IMR-90 (cell line): ENCODE measurements around the gene DCUN1D5.

Source experiments
- BHLHE40 ChIP-seq: fragments of 150-350 bp; IDR thresholded peaks from 2 replicates; pipeline ENCODE4 v1.6.1; 2016; ENCODE audit warnings: mild to moderate bottlenecking, low read depth, low read length
- CEBPB ChIP-seq: IDR thresholded peaks from 2 replicates; pipeline ENCODE4 v1.6.1; 2012; ENCODE audit warnings: low read depth, low read length, improper control_type of control experiment
- CHD1 ChIP-seq: IDR thresholded peaks from 2 replicates; pipeline ENCODE4 v1.6.1; 2012; ENCODE audit warnings: low read depth, low read length, improper control_type of control experiment
- CTCF ChIP-seq: conservative IDR thresholded peaks from 2 replicates; pipeline ENCODE4 v1.5.1; 2012; ENCODE audit warnings: mild to moderate bottlenecking, low read depth, low read length, improper control_type of control experiment
- FOS ChIP-seq: fragments of 150-350 bp; IDR thresholded peaks from 2 replicates; pipeline ENCODE4 v1.6.1; 2016; ENCODE audit warnings: low read depth, low read length
- MAZ ChIP-seq: IDR thresholded peaks from 2 replicates; pipeline ENCODE4 v1.6.1; 2012; ENCODE audit warnings: low read depth, mild to moderate bottlenecking, low read length, improper control_type of control experiment, moderate library complexity, borderline replicate concordance
- MXI1 ChIP-seq: IDR thresholded peaks from 2 replicates; pipeline ENCODE4 v1.6.1; 2012; ENCODE audit warnings: low read depth, mild to moderate bottlenecking, low read length, moderate library complexity, borderline replicate concordance
- POLR2A ChIP-seq: IDR thresholded peaks from 2 replicates; pipeline ENCODE4 v1.6.1; 2012; ENCODE audit warnings: mild to moderate bottlenecking, low read depth, low read length
- RAD21 ChIP-seq: IDR thresholded peaks from 2 replicates; pipeline ENCODE4 v1.6.1; 2012; ENCODE audit warnings: low read length, improper control_type of control experiment
- RFX5 ChIP-seq: IDR thresholded peaks from 2 replicates; pipeline ENCODE4 v1.8.0; 2012; ENCODE audit warnings: low read depth, mild to moderate bottlenecking, low read length, moderate library complexity
- USF2 ChIP-seq: fragments of 150-350 bp; IDR thresholded peaks from 2 replicates; pipeline ENCODE4 v1.6.1; 2017; ENCODE audit warnings: mild to moderate bottlenecking, antibody characterized with exemption, low read length, low read depth
- TF ChIP-seq, protein P1 (sequence below): fragments of 150-350 bp; IDR thresholded peaks from 2 replicates; pipeline ENCODE4 v1.6.1; 2016; ENCODE audit warnings: low read depth, mild to moderate bottlenecking, low read length, moderate library complexity, borderline replicate concordance

- TF ChIP-seq CTCF (no peak), CEBPB (peak; percentile 93), FOS (no peak), MAZ (no peak), POLR2A (no peak), RAD21 (no peak), RFX5 (no peak), BHLHE40 (no peak), MXI1 (no peak), USF2 (no peak), CHD1 (no peak)
- TF ChIP-seq, protein P1, sequence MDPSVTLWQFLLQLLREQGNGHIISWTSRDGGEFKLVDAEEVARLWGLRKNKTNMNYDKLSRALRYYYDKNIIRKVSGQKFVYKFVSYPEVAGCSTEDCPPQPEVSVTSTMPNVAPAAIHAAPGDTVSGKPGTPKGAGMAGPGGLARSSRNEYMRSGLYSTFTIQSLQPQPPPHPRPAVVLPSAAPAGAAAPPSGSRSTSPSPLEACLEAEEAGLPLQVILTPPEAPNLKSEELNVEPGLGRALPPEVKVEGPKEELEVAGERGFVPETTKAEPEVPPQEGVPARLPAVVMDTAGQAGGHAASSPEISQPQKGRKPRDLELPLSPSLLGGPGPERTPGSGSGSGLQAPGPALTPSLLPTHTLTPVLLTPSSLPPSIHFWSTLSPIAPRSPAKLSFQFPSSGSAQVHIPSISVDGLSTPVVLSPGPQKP, result no peak
Observed at GRCh38 chr11:103047837-103048236, 44.1 kb downstream of the DCUN1D5 start.
